ENCODE measurements around the gene SYT14.

DNA sequence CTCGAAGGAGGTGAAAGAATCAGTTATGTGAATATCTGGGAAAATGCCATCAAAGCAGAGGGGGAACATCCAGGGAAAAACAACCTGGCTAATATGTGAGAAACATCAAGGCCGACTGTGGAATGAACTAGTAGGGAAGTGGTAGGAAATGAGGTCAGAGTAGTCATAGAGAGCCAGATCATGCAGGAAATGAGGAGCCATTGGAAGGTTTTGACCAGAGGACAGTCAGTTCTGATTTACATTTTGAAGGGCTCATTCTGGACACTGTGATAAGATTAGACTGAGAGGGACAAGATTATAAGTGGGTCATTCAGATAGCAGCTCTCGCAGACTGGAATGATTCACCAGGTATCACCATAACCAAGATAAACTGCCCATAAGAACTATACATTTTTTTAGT lies 63.7 kb downstream of the SYT14 start:
- no peak for TF ChIP-seq ZNF274 (IDR thresholded peaks at IDR 0.05; ENCODE audit: low read depth, low read length)
- no peak for TF ChIP-seq YY1 (IDR thresholded peaks at IDR 0.05; ENCODE audit: insufficient read depth, insufficient read length)

All from NT2/D1 (cell line).